Measurements from ENCODE around the gene WDCP.

The WDCP gene

DNA sequence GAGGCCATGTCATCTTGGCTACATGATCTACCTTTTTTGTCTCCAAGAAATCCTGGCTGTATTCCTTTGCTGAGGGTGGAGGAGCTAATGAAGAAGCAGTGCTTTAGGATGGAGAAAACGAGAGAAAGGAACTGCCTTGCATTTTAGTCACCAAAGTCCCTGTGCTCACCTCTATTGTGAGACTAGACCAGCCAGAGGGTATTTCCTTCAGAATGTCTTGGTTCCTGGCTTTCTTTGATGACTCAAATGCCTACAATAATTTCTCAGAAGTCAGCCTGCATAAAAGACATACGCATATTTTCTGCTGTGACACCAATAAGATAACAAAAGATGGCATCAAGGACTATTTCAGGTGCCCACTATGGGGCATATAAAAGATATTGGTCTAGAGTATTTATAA lies 18.1 kb upstream of the WDCP start:
- TF ChIP-seq, protein P1, sequence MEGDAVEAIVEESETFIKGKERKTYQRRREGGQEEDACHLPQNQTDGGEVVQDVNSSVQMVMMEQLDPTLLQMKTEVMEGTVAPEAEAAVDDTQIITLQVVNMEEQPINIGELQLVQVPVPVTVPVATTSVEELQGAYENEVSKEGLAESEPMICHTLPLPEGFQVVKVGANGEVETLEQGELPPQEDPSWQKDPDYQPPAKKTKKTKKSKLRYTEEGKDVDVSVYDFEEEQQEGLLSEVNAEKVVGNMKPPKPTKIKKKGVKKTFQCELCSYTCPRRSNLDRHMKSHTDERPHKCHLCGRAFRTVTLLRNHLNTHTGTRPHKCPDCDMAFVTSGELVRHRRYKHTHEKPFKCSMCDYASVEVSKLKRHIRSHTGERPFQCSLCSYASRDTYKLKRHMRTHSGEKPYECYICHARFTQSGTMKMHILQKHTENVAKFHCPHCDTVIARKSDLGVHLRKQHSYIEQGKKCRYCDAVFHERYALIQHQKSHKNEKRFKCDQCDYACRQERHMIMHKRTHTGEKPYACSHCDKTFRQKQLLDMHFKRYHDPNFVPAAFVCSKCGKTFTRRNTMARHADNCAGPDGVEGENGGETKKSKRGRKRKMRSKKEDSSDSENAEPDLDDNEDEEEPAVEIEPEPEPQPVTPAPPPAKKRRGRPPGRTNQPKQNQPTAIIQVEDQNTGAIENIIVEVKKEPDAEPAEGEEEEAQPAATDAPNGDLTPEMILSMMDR (IDR thresholded peaks at IDR 0.05) = no peak
- no peak for DNase-seq (ENCODE audit: low spot score)
- Histone ChIP-seq H3K27ac (no peak overlapping the region), H3K4me3 (no peak overlapping the region)

DNA sequence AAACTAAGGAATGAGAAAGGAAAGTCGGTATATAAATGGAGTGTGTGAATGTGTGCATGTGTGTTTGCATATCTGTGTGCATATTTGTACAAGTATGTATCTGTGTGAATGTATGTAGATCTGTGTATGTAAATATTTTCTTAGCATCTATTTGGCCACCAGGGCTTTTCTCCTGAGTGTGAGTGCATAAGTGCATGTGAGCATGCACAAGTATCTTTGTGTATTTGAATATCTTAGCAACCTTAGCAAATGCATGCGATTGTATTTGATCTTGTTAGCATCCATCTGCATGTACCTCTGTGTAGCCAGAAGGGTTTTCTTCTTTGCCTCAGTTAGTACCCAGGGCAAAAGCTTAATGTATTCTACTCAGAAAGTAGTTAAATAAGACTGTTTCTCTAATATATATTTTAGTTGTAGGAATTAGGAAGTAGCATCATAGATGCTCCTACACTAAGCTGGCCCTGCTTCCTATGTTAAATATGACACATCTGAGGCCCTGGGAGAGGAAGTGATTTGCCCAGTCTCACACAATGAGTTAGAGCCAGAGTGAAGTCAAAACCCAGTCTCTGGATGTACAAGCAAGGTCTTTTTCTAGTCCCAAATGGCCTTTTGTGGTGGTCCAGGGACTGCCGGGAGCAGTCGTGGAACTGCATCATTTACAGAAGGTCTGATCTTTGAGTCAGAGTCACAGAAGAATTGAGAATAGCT lies 11.5 kb upstream of the WDCP start:
- no peak for DNase-seq (ENCODE audit: low spot score)
- Histone ChIP-seq H3K4me3 (no peak overlapping the region), H3K27ac (no peak overlapping the region)
- TF ChIP-seq, protein P1 (IDR thresholded peaks at IDR 0.05) = no peak

DNA sequence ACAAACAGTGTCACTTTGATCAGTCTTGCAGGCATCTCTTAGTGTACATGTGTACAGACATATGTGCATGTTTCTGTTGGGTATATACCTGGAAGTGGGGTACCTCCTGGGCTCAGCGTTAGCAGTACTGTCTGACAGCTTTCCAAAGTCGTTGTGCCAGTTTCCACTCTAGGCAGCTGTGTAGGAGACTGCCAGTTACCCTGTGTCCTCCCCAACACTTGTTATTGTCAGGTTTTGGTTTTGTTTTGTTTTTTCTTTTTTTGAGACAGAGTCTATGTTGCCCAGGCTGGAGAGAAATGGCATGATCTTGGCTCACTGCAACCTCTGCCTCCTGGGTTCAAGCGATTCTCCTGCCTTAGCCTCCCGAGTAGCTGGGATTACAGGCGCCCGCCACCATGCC lies 8.6 kb upstream of the WDCP start:
- Histone ChIP-seq H3K27ac (no peak overlapping the region), H3K4me3 (no peak overlapping the region)
- TF ChIP-seq, protein P1 (IDR thresholded peaks at IDR 0.05) = no peak
- no peak for DNase-seq (ENCODE audit: low spot score)

DNA sequence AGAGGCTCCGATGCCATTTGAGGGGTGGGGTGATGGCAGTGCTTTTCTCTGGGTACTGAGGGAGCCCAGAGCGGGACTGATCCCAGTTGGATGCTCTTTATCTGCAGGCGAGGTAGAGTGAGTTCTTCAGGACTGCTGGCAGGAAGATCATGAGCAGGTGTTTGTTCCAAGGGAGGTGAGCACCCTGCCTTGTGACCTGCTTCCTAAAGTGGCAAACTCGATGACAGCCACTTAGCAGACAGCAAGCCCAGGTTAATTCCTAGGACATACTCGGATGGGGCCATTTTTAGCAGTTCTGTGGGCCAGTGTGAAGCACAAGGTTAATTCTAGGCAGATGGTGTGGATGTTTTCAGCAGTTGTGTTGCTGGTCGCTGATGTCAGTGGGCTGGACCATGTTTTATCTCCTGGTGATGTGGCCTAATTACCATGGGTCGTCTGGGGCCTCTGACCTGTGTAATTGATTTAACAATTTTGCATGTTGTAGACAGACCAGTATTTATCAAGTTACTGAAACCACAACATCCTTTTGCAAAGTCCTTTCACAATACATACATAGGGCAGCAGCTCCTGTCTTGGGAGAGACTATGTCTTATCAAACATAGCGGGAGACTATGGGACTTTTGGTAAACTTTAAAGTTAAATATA lies 7.3 kb upstream of the WDCP start:
- Histone ChIP-seq H3K27ac (no peak overlapping the region), H3K4me3 (no peak overlapping the region)
- TF ChIP-seq, protein P1 (IDR thresholded peaks at IDR 0.05) = no peak
- DNase-seq (ENCODE audit: low spot score) = no peak

DNA sequence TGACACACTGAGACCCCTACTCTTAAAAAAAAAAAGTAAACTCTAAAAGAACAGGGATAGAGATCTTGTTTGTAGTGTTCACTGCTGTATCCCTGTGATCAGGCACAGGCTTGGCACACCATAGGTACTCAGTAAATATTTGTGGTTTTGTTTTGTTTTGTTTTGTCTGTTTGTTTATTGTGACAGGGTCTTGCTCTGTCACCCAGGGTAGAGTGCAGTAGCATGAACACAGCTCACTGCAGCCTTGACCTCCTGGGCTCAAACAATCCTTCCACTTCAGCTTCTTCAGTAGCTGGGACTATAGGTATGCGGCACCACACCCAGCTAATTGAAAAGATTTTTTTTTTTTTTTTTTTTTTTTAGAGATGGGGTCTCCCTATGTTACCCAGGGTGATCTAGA lies 5.8 kb upstream of the WDCP start:
- TF ChIP-seq, protein P1 (IDR thresholded peaks at IDR 0.05) = no peak
- no peak overlapping the region for H3K27ac ChIP-seq
- no peak overlapping the region for H3K4me3 ChIP-seq
- DNase-seq (ENCODE audit: low spot score) = no peak

DNA sequence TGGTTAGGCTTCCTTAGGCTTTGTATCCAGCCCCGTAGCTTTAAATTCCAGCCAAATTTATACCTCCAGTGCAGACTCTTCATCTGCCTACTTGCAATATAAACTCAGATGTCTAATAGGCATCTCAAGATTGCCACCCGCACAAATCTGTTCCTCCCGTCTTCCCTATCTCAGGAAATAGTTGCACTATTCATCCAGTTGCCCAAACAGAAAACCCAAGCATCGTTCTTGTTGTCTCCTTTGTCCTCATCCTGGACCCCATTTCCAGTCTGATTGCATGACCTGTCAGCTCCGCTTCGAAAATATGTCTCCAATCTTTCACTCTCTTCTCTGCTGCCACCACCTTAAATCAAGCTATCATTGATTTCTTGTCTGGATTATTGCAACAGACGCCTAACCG lies 4.6 kb upstream of the WDCP start:
- H3K4me3 ChIP-seq = no peak overlapping the region
- DNase-seq (ENCODE audit: low spot score) = no peak
- no peak overlapping the region for H3K27ac ChIP-seq
- TF ChIP-seq, protein P1 (IDR thresholded peaks at IDR 0.05) = no peak

All from coronary artery (tissue), 2 donors.